Subcutaneous abdominal adipose tissue (tissue), 5 donors: ENCODE results near the gene AKAP13.

Experiments used
- H3K27ac ChIP-seq: one replicate; pipeline ENCODE4 v1.7.0; 2013; ENCODE audit warnings: low read depth, mild to moderate bottlenecking, inconsistent platforms, low read length, moderate library complexity
- H3K27me3 ChIP-seq, 5 donors: one replicate each; pipeline ENCODE4 v1.7.0; 2013; ENCODE audit warnings: low read length in 5 of 5, inconsistent platforms in 1 of 5; ENCODE audit not compliant: control insufficient read depth in 5 of 5, insufficient read depth in 4 of 5
- H3K36me3 ChIP-seq, 5 donors: one replicate each; pipeline ENCODE4 v1.7.0; 2013; ENCODE audit warnings: low read length in 5 of 5; ENCODE audit not compliant: control insufficient read depth in 5 of 5, insufficient read depth in 5 of 5
- H3K4me1 ChIP-seq, 5 donors: one replicate each; pipeline ENCODE4 v1.7.0; 2013; ENCODE audit warnings: low read length in 5 of 5, mild to moderate bottlenecking in 3 of 5, moderate library complexity in 1 of 5; ENCODE audit not compliant: control insufficient read depth in 5 of 5, insufficient read depth in 5 of 5
- H3K4me3 ChIP-seq, 5 donors: one replicate each; pipeline ENCODE4 v1.7.0; 2013; ENCODE audit warnings: low read length in 5 of 5, low read depth in 1 of 5
- H3K9ac ChIP-seq, 5 donors: one replicate each; pipeline ENCODE4 v1.7.0; 2013; ENCODE audit warnings: low read length in 5 of 5, mild to moderate bottlenecking in 4 of 5, moderate library complexity in 3 of 5
- H3K9me3 ChIP-seq, 5 donors: one replicate each; pipeline ENCODE4 v1.7.0; 2013; ENCODE audit warnings: low read length in 5 of 5; ENCODE audit not compliant: control insufficient read depth in 5 of 5
- donor health status: healthy.
- donor health status: healthy.
- donor health status: healthy.
- donor health status: healthy.
- donor health status: healthy.

AKAP13 gene

DNA sequence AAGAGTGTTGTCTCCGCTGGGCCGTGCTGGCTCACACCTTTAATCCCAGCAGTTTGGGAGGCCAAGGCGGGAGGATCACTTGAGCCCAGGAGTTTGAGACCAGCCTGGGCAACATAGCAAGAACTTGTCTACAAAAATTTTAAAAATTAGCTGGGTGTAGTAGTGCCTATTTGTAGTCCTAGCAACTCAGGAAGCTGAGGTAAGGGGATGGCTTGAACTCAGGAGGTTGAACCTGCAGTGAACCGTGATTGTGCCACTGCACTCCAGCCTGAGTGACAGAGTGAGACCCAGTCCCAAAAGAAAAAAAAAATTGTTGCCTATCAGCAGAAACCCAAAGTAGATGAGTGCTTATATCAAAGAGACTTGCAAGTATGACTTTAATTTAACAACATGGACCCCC, 12.7 kb upstream of the AKAP13 start:
- H3K4me3 ChIP-seq: no peak overlapping the region
- H3K27ac ChIP-seq: no peak overlapping the region
- no peak overlapping the region for H3K9ac ChIP-seq
- no peaks in the 10 kb centered on the region for H3K27me3 ChIP-seq
- no peaks in the 10 kb centered on the region for H3K4me1 ChIP-seq
- H3K9me3 ChIP-seq: no peaks in the 10 kb centered on the region
- H3K36me3 ChIP-seq: no peaks in the 10 kb centered on the region

- H3K36me3 ChIP-seq: no peaks in the 10 kb centered on the region
These were observed 5.6 kb upstream of the AKAP13 start for GRCh38 chr15:85374831-85375230.

DNA sequence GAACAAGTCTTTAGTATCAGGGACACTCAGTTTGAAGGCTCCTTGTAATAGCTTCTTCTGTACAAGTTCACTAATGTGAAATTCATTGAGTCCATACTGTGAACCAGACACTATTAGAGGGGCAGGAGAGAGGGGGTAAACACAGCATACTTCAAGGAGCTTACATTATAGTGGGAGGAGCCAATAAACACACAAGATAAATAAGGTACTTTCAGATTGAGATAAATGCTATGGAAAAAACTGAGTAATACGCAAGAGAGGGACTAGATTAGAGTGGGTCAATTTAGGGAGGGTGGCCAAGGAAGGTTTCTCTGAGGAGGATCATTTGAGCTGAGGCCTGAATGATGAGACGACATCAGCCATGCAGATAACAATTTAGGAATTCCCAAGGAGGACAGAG, 3.1 kb upstream of the AKAP13 start:
- Histone ChIP-seq H3K4me1 (peaks cover 0 to 21% (median 14%) of the 10 kb centered on the region in 5 donors), H3K9me3 (no peaks in the 10 kb centered on the region), H3K36me3 (no peaks in the 10 kb centered on the region), H3K9ac (no peak overlapping the region), H3K27me3 (no peaks in the 10 kb centered on the region), H3K27ac (no peak overlapping the region), H3K4me3 (no peak overlapping the region)

More at GRCh38 chr15:85374831-85375230, 5.6 kb upstream of the AKAP13 start:
- Histone ChIP-seq H3K9ac (no peak overlapping the region), H3K27ac (no peak overlapping the region), H3K27me3 (no peaks in the 10 kb centered on the region), H3K4me1 (peaks cover 0 to 5% (median 5%) of the 10 kb centered on the region in 5 donors), H3K4me3 (no peak overlapping the region), H3K9me3 (no peaks in the 10 kb centered on the region)

- Histone ChIP-seq H3K27me3 (no peaks in the 10 kb centered on the region), H3K27ac (no peak overlapping the region), H3K4me1 (peaks cover 0 to 25% (median 15%) of the 10 kb centered on the region in 5 donors), H3K9ac (no peak overlapping the region), H3K36me3 (no peaks in the 10 kb centered on the region), H3K4me3 (no peak overlapping the region), H3K9me3 (no peaks in the 10 kb centered on the region)
These were observed 2.4 kb upstream of the AKAP13 start for GRCh38 chr15:85377986-85378385.

- Histone ChIP-seq H3K9ac (peak overlapping the region in 4 of 5 donors; percentile 37 to 60 (median 44)), H3K36me3 (no peaks in the 10 kb centered on the region), H3K4me3 (peak overlapping the region; percentile 75 to 90 (median 79)), H3K4me1 (peaks cover 0 to 29% (median 15%) of the 10 kb centered on the region in 5 donors), H3K9me3 (no peaks in the 10 kb centered on the region), H3K27ac (peak overlapping the region; percentile 54), H3K27me3 (no peaks in the 10 kb centered on the region)
These were observed 836 bp upstream of the AKAP13 start for GRCh38 chr15:85379403-85380131.

DNA sequence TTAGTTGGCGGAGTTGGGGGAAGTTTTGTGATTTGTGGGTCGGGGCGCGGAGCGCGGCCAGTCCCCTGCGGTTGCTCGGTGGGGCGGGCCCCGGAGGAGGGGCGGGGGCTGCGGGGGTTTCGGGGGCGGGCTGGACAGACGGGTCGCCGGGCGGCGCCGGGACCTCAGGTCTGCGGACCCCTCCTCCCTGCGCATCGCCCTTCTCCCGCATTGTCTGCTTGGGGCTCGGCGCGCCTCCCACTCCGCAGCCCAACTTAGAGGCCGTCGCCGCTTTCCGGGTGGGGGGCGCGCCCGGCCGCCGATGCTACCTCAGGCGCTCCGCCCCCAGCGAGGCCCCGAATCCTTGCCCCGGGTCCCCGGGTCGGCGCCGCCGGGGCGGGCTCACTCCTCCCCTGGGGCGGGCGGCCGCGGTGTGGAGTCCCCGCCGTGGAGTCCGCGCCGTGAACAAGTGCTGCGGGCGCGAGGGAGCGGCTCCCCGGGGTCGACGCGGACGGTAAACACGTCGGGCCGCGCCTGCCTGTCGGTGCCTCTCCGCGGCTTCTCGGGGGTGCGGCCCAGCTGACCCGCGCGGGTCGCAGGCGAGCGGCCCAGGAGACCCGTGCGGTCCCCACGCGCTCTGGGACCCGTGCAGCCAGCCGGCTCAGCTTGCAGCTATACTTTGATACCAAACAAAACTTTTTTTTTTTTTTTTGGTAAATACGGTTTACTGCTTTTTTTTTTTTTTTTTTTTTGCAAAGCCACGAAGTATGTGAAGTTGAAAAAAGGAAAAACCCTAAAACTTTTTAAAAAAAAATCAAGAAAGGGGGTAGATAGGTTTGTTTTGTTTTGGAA, 624 bp downstream of the AKAP13 start:
- Histone ChIP-seq H3K9ac (peak overlapping the region in 3 of 5 donors; percentile 62 to 77 (median 66)), H3K27ac (peak overlapping the region; percentile 37), H3K4me3 (peak overlapping the region; percentile 50 to 78 (median 71)), H3K4me1 (peaks cover 0 to 32% (median 15%) of the 10 kb centered on the region in 5 donors), H3K36me3 (no peaks in the 10 kb centered on the region), H3K9me3 (no peaks in the 10 kb centered on the region), H3K27me3 (no peaks in the 10 kb centered on the region)

DNA sequence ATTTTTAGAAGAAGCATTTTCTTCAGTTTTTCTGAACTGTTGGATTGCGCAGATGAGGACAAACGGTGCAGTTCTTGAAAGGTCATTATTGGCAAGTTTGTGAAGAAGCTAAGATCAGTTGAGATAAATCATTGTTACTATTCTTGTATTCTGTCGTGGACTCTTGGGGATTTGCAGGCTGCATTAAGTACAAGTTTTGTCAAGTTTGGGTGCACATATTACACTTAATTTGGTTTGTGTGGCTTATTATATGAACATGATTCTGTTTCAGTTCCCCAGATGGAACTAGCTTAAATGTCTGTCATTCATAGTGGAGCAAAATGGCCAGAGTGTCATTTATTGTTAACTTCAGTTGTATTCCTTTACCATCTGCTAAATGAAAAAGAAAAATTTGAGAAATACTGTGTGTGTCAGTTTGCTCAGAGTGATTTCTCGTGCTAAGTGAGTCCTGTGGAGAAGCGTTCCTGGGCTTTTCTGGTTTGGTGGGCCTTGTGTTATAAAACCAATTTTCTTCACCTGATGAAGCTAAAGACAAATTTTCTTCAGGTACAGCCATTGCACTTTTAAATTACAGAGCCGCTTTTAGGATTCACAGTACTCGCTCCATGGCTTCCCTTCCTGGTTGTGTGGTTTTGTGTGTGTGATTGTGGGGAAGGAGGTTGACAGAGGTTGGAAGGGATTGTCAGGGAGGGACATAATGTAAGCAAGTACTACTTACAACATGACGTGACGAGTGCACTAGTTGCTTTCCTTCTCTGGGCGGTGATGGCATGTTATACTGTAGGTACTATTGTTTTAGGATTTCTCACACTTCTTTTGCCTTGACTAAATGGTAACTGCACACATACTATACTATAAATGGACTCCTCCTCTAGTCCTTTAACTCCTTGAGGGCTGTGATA, 1.7 kb downstream of the AKAP13 start:
- no peaks in the 10 kb centered on the region for H3K36me3 ChIP-seq
- H3K9me3 ChIP-seq: no peaks in the 10 kb centered on the region
- H3K27me3 ChIP-seq: no peaks in the 10 kb centered on the region
- peak overlapping the region; percentile 50 to 78 (median 71) for H3K4me3 ChIP-seq
- peaks cover 0 to 32% (median 15%) of the 10 kb centered on the region in 5 donors for H3K4me1 ChIP-seq
- no peak overlapping the region for H3K27ac ChIP-seq
- peak overlapping the region in 2 of 5 donors; percentile 45 to 76 for H3K9ac ChIP-seq

GRCh38 chr15:85382942-85383341, 2.5 kb downstream of the AKAP13 start:
- Histone ChIP-seq H3K4me1 (peaks cover 0 to 37% (median 15%) of the 10 kb centered on the region in 5 donors), H3K9ac (no peak overlapping the region), H3K4me3 (no peak overlapping the region), H3K9me3 (no peaks in the 10 kb centered on the region), H3K36me3 (no peaks in the 10 kb centered on the region), H3K27ac (no peak overlapping the region), H3K27me3 (no peaks in the 10 kb centered on the region)

DNA sequence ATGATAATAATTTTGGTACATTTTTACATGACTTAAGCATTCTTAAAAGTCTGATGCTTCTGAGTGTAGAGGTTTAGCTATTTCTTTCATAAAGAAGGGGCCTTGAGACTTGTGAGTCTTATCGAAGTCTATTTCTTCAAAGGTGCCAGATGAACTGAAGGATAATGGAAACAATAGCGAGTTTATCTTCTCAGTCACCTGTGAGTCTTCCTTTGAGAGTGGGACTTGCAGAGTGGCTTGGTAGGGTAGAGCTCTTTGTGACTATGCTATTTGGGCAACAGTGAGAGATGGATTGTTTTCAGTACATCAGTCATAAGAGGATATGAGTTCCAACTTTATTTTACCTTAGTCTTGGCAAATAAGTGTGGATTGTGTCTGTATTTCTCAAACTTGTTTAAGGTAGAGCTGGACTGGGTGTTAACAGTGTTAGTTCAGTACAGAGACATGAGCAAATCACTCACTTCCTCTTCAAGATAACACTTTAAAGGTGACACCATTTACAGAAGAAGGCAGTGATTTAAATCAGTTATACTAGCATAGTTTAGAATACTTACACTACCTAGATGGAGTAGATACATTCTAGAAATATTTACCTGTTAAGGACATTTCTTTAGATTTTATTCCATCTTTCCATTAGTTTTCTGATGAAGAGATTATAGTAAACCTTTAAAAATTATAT, 3.2 kb downstream of the AKAP13 start:
- no peak overlapping the region for H3K27ac ChIP-seq
- no peaks in the 10 kb centered on the region for H3K36me3 ChIP-seq
- no peaks in the 10 kb centered on the region for H3K9me3 ChIP-seq
- no peak overlapping the region for H3K4me3 ChIP-seq
- peaks cover 0 to 37% (median 15%) of the 10 kb centered on the region in 5 donors for H3K4me1 ChIP-seq
- H3K27me3 ChIP-seq: no peaks in the 10 kb centered on the region
- H3K9ac ChIP-seq: no peak overlapping the region
